Stimulated activated CD8-positive, alpha-beta memory T cell treated with anti-CD3 and anti-CD28 coated beads, Interleukin-15, amount 100 ng/mL, for 4 hours (primary cell): Measurements from ENCODE around the gene ASB1.
A peak's percentile ranks its signal among the peaks of the same experiment; 100 is the strongest.

ENCODE experiments used
- DNase-seq, 2 donors: peaks; one replicate each; pipeline ENCODE4 v3.0.0-alpha.2; 2020; ENCODE audit warnings: low read depth in 2 of 2

ASB1 gene

GRCh38 chr2:238426568-238427434 lies at the start of gene ASB1:
Gene ASB1, plus strand, starts transcription at chr2:238426927. Its CDS starts 144 bp downstream, at chr2:238427071.
- peak; percentile 47 to 78 for DNase-seq

GRCh38 chr2:238378230-238379095 lies 48.3 kb upstream of the ASB1 start:
- no peak for DNase-seq

GRCh38 chr2:238379096-238379810 lies 47.5 kb upstream of the ASB1 start:
- DNase-seq: no peak

GRCh38 chr2:238380336-238380735 lies 46.4 kb upstream of the ASB1 start:
- no peak for DNase-seq

GRCh38 chr2:238380785-238381184 lies 45.9 kb upstream of the ASB1 start:
- no peak for DNase-seq

GRCh38 chr2:238381341-238382115 lies 45.2 kb upstream of the ASB1 start:
- no peak for DNase-seq

- DNase-seq: no peak
These were observed 44.3 kb upstream of the ASB1 start for GRCh38 chr2:238382381-238382781.

GRCh38 chr2:238383135-238383534 lies 43.6 kb upstream of the ASB1 start:
- no peak for DNase-seq

GRCh38 chr2:238383743-238384380 lies 42.9 kb upstream of the ASB1 start:
- no peak for DNase-seq

- DNase-seq: no peak
These were observed 39.4 kb upstream of the ASB1 start for GRCh38 chr2:238387332-238387731.

GRCh38 chr2:238388794-238389193 lies 37.9 kb upstream of the ASB1 start:
- no peak for DNase-seq

- DNase-seq: no peak
These were observed 36.6 kb upstream of the ASB1 start for GRCh38 chr2:238389988-238390589.

GRCh38 chr2:238391042-238391689 lies 35.6 kb upstream of the ASB1 start:
- no peak for DNase-seq

- DNase-seq: no peak
These were observed 30.1 kb upstream of the ASB1 start for GRCh38 chr2:238396663-238397062.

- no peak for DNase-seq
These were observed 29.4 kb upstream of the ASB1 start for GRCh38 chr2:238397356-238397755.

GRCh38 chr2:238398577-238398976 lies 28.1 kb upstream of the ASB1 start:
- DNase-seq: no peak

- no peak for DNase-seq
These were observed 27.6 kb upstream of the ASB1 start for GRCh38 chr2:238399094-238399493.

GRCh38 chr2:238401551-238401950 lies 25.2 kb upstream of the ASB1 start:
- no peak for DNase-seq

GRCh38 chr2:238403632-238404405 lies 22.9 kb upstream of the ASB1 start:
- no peak for DNase-seq
